NCI-H2171 treated with DMSO at 0.1 percent for 48 hours (cell line): Measurements from ENCODE around the gene NACC1.

ENCODE experiments used
- DNase-seq: peaks from one replicate; lab custom pipeline; 2025; lab: John Stamatoyannopoulos, UW

The NACC1 gene

GRCh38 chr19:13120817-13121216 is 2.8 kb downstream of the NACC1 start:
- DNase-seq = no peak

- DNase-seq = no peak
Observed at GRCh38 chr19:13121551-13122274, 3.6 kb downstream of the NACC1 start.

GRCh38 chr19:13122275-13122878 is 4.3 kb downstream of the NACC1 start:
- no peak for DNase-seq

GRCh38 chr19:13122980-13123957 is 5.2 kb downstream of the NACC1 start:
- no peak for DNase-seq

GRCh38 chr19:13127051-13127450 is 9.0 kb downstream of the NACC1 start:
- no peak for DNase-seq

- DNase-seq = no peak
Observed at GRCh38 chr19:13127811-13128575, 9.9 kb downstream of the NACC1 start.

GRCh38 chr19:13128583-13128982 is 10.5 kb downstream of the NACC1 start:
- DNase-seq = no peak

- DNase-seq = no peak
Observed at GRCh38 chr19:13129384-13129783, 11.3 kb downstream of the NACC1 start.

GRCh38 chr19:13130886-13131490 is 12.9 kb downstream of the NACC1 start:
- no peak for DNase-seq

- DNase-seq = no peak
Observed at GRCh38 chr19:13132471-13133180, 14.6 kb downstream of the NACC1 start.

GRCh38 chr19:13133241-13133870 is 15.3 kb downstream of the NACC1 start:
- no peak for DNase-seq

GRCh38 chr19:13134626-13135025 is 16.6 kb downstream of the NACC1 start:
- DNase-seq = no peak

GRCh38 chr19:13135068-13136062 is 17.3 kb downstream of the NACC1 start:
- no peak for DNase-seq

- no peak for DNase-seq
Observed at GRCh38 chr19:13137290-13137794, 19.3 kb downstream of the NACC1 start.

- no peak for DNase-seq
Observed at GRCh38 chr19:13138171-13138915, 20.3 kb downstream of the NACC1 start.

- DNase-seq = no peak
Observed at GRCh38 chr19:13138916-13139198, 20.8 kb downstream of the NACC1 start.

- no peak for DNase-seq
Observed at GRCh38 chr19:13139633-13140311, 21.7 kb downstream of the NACC1 start.
